ENCODE measurements around the gene RABEP1.
"Not testable (repeated sequence)": the region's sequence is repeated elsewhere in the genome, so short reads cannot be mapped to it uniquely, and the experiment has no call there.

Gene RABEP1

DNA sequence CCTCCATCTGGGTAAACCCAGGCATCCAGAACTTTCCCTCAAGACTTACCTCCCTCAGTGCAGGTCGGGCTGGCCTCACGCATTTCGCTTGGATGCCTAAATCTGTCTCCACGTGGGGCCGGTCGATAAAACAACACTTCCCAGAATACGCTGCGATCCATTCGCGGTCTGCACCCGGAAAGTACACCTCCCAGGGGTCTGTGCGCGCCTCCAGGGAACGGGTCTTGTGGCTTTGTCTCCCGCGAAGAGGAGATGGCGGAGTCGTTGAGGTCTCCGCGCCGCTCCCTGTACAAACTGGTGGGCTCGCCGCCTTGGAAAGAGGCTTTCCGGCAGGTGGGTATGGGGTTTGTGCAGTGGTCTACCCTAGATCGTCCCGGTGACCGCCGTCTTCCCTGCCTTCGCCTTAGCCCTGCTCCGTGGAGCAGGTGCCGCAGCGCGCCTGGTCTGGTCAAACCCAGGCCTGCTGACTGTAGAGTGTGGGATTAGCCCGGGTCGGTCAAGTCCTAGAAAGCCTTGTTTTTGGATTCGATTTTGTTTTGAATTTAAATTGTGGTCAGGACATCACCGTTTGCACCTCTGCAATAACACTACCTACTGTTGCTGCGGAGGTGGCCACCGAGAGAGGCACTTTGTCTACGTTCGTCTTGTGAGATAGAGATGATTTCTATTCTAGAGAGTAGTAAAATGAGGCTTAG, 138.0 kb downstream of the RABEP1 start, which contains the start of gene RPAIN:
Gene RPAIN, plus strand, starts transcription at position 224 of the 695 bp plus-strand sequence. Its CDS starts 29 bp downstream, at position 253.
- DNase-seq (ENCODE audit: low spot score) (peak; percentile 80), FAIRE-seq (no peak)

DNA sequence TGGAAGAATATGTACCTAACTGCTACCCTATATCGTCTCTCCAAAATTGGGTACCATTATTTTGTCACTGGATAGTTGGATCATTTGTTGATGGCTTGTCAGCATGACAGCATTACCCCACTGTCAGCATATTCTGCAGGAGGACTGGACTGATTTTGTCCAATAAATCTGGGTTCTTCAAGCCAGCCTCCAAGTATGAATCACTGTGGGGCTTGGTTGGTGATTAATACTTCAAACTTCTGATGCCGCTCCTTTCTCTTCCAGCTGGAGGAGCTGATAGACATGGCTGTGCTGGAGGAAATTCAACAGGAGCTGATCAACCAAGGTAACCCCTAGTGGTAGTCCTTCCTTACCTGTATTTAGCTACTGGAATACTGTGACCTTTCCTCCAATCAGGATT, 140.4 kb downstream of the RABEP1 start:
- FAIRE-seq = no peak

GRCh38 chr17:5424909-5425308, 142.8 kb downstream of the RABEP1 start:
- FAIRE-seq (no peak), DNase-seq (ENCODE audit: low spot score) (no peak)

More for the DNA sequence above, 140.4 kb downstream of the RABEP1 start:
- DNase-seq (ENCODE audit: low spot score) = peak; percentile 14

GRCh38 chr17:5425826-5426225, 143.7 kb downstream of the RABEP1 start:
- DNase-seq (ENCODE audit: low spot score) (no peak), FAIRE-seq (no peak)

DNA sequence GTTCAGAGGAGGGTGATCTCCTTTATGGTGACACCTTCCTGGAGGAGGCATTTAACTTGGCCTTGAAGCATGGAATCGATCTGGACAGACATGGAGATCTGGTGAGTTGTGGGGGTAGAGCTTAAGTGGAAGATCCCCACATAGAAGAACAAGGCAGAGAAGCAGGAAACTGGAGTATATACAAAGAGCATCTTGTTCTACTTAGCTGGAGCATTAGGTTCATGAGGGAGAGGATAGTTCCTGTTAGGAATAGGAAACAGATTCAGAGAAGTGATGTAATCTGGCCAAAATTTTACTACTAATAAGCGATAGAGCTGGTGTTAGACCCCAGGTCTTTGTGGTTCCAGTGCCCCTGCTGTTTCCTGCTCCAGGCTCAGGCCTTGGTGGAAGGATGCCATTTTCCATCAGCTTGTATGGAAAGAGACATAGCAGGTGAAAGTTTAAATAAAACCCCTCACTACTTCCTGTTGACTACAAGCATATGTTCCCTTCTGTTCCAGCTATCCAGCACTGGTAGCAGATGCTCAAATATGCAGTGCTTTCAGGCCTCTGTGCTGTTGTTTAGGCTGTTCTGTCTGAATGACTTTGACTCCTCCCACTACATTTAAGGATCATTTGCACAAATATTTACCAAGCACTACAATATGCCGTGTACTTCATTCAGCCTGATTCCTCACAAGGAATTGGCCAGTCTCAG, 147.3 kb downstream of the RABEP1 start:
- FAIRE-seq (no peak), DNase-seq (ENCODE audit: low spot score) (no peak)

DNA sequence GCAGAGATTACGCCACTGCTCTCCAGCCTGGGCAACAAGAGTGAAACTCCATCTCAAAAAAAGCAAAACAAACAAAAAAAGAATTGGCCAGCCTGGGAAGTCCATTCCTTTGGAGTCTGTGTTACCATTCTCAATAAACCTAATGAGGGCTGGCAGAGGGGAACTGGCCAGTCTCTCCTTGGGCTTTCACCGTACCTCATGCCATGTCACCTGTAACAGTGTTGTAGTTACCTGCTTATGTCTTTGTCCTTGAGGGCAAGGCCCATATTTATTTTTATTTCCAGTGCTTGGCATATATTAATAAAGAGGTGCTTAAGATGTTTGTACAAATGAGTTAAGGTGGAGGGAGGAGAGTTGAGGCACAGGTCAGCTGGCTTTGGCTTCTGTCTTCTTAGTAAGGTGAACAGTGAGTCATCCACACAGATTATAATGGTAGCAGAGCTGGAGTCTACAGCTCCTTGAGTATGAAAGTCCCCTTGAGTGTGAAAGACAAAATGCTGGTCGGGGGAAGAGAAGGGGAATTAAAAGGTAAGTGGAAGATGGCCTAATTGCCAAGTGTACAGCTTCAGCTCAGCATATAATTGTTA, 148.4 kb downstream of the RABEP1 start:
- FAIRE-seq = no peak

GRCh38 chr17:5431234-5431633, 149.2 kb downstream of the RABEP1 start:
- FAIRE-seq = not testable (repeated sequence)

More for the DNA sequence above, 148.4 kb downstream of the RABEP1 start:
- DNase-seq (ENCODE audit: low spot score) = no peak

GRCh38 chr17:5431949-5432556, 150.0 kb downstream of the RABEP1 start:
- DNase-seq (ENCODE audit: low spot score) (no peak), FAIRE-seq (no peak)

More at GRCh38 chr17:5431234-5431633, 149.2 kb downstream of the RABEP1 start:
- not testable (repeated sequence) for DNase-seq (ENCODE audit: low spot score)

- no peak for DNase-seq (ENCODE audit: low spot score)
- FAIRE-seq = no peak
Measured at GRCh38 chr17:5434984-5435383, 152.9 kb downstream of the RABEP1 start.
